ENCODE data around the gene SCD. TPM values are rescaled to one million over a fixed set of nuclear protein-coding genes. Genes with fewer than 3 reads are reported as not detected.

Gene SCD
- total and polyA plus RNA-seq, 2 of the 13 experiments (the other 11 are each of a cell fraction or from before 2014, with no cell fraction given), result 492 to 512 TPM

DNA sequence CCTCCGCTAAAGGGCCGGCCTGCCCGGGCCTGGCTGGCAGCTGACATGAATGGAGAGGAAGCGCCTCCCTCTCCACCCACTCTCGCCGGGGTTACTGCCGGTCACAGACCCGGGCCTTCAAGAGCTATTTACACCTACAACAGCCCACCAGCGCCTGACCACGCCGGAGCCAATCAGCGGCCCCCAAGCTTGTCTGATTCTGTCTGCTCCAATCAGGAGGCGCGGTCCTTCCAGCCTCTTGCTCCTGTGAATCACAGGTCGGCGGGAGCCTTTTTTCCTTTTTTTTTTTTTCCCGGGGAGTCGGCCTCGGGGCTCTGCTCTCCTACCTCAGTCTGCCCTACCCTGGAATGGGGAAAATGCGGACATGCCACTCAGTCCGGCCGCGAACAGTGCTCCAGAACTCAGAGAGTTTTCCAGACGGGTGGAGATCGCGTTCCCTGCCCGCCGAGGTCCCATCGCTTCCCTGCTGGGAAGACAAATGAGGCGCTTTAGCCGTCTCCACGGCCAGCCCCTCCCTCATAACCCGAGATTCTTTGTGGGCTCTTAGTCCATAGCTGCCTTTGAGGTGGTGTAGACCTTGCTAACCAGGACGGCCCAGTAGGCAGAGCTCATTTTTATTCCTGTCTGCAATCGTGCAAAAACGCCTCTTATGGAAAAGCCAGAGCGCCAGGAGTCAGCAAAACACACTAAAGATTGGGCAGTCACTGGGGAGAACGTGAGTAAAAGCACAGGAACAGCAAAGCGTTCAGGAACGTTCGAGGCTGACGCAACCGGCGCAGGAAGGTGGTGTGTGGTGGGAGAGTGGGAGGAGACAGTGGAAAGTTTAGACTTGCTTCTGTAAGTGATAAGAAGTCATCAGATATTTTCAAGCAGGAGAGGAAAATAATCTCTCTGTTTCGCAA is 26.5 kb downstream of the SCD start (continued):
- TF ChIP-seq, protein P1, sequence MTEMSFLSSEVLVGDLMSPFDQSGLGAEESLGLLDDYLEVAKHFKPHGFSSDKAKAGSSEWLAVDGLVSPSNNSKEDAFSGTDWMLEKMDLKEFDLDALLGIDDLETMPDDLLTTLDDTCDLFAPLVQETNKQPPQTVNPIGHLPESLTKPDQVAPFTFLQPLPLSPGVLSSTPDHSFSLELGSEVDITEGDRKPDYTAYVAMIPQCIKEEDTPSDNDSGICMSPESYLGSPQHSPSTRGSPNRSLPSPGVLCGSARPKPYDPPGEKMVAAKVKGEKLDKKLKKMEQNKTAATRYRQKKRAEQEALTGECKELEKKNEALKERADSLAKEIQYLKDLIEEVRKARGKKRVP (CRISPR knock-in tag; IDR thresholded peaks at IDR 0.05), result peak; percentile 68 to 99; a peak in 3 of 4 replicates
- TF ChIP-seq, protein P2, sequence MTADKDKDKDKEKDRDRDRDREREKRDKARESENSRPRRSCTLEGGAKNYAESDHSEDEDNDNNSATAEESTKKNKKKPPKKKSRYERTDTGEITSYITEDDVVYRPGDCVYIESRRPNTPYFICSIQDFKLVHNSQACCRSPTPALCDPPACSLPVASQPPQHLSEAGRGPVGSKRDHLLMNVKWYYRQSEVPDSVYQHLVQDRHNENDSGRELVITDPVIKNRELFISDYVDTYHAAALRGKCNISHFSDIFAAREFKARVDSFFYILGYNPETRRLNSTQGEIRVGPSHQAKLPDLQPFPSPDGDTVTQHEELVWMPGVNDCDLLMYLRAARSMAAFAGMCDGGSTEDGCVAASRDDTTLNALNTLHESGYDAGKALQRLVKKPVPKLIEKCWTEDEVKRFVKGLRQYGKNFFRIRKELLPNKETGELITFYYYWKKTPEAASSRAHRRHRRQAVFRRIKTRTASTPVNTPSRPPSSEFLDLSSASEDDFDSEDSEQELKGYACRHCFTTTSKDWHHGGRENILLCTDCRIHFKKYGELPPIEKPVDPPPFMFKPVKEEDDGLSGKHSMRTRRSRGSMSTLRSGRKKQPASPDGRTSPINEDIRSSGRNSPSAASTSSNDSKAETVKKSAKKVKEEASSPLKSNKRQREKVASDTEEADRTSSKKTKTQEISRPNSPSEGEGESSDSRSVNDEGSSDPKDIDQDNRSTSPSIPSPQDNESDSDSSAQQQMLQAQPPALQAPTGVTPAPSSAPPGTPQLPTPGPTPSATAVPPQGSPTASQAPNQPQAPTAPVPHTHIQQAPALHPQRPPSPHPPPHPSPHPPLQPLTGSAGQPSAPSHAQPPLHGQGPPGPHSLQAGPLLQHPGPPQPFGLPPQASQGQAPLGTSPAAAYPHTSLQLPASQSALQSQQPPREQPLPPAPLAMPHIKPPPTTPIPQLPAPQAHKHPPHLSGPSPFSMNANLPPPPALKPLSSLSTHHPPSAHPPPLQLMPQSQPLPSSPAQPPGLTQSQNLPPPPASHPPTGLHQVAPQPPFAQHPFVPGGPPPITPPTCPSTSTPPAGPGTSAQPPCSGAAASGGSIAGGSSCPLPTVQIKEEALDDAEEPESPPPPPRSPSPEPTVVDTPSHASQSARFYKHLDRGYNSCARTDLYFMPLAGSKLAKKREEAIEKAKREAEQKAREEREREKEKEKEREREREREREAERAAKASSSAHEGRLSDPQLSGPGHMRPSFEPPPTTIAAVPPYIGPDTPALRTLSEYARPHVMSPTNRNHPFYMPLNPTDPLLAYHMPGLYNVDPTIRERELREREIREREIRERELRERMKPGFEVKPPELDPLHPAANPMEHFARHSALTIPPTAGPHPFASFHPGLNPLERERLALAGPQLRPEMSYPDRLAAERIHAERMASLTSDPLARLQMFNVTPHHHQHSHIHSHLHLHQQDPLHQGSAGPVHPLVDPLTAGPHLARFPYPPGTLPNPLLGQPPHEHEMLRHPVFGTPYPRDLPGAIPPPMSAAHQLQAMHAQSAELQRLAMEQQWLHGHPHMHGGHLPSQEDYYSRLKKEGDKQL (CRISPR knock-in tag; IDR thresholded peaks at IDR 0.05; ENCODE audit: low read depth), result peak; percentile 30; the same call in 1 of the 2 replicates
- TF ChIP-seq SNRNP70 (IDR thresholded peaks at IDR 0.05; ENCODE audit: low read depth, low read length) (no peak), ZNF572 (CRISPR knock-in tag; IDR thresholded peaks at IDR 0.05) (no peak), HES4 (CRISPR knock-in tag; IDR thresholded peaks at IDR 0.05; ENCODE audit: borderline replicate concordance) (0 out of 2 replicates have a peak, but pooled peaks have one; percentile 70), POLR2AphosphoS2 (IDR thresholded peaks at IDR 0.05; ENCODE audit: low read depth, low read length) (no peak), ARHGAP35 (CRISPR knock-in tag; IDR thresholded peaks at IDR 0.05; ENCODE audit: borderline replicate concordance) (peak; percentile 29; the same call in 1 of the 2 replicates), JDP2 (CRISPR knock-in tag; IDR thresholded peaks at IDR 0.05; ENCODE audit: borderline replicate concordance) (no peak), FOSL1 (CRISPR knock-in tag; IDR thresholded peaks at IDR 0.05; ENCODE audit: borderline replicate concordance) (0 out of 2 replicates have a peak, but pooled peaks have one; percentile 35), ZNF232 (CRISPR knock-in tag; IDR thresholded peaks at IDR 0.05; ENCODE audit: borderline replicate concordance) (peak; percentile 46; the same call in 1 of the 2 replicates), DMAP1 (CRISPR knock-in tag; IDR thresholded peaks at IDR 0.05) (peak; percentile 84), ZNF768 (CRISPR knock-in tag; IDR thresholded peaks at IDR 0.05) (0 out of 2 replicates have a peak, but pooled peaks have one; percentile 24)
- TF ChIP-seq, protein P3, sequence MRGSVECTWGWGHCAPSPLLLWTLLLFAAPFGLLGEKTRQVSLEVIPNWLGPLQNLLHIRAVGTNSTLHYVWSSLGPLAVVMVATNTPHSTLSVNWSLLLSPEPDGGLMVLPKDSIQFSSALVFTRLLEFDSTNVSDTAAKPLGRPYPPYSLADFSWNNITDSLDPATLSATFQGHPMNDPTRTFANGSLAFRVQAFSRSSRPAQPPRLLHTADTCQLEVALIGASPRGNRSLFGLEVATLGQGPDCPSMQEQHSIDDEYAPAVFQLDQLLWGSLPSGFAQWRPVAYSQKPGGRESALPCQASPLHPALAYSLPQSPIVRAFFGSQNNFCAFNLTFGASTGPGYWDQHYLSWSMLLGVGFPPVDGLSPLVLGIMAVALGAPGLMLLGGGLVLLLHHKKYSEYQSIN (CRISPR knock-in tag; IDR thresholded peaks at IDR 0.05; ENCODE audit: borderline replicate concordance), result no peak
- TF ChIP-seq, protein P4, sequence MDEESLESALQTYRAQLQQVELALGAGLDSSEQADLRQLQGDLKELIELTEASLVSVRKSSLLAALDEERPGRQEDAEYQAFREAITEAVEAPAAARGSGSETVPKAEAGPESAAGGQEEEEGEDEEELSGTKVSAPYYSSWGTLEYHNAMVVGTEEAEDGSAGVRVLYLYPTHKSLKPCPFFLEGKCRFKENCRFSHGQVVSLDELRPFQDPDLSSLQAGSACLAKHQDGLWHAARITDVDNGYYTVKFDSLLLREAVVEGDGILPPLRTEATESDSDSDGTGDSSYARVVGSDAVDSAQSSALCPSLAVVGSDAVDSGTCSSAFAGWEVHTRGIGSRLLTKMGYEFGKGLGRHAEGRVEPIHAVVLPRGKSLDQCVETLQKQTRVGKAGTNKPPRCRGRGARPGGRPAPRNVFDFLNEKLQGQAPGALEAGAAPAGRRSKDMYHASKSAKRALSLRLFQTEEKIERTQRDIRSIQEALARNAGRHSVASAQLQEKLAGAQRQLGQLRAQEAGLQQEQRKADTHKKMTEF (CRISPR knock-in tag; IDR thresholded peaks at IDR 0.05), result peak; percentile 29; the same call in 1 of the 2 replicates
- TF ChIP-seq, protein P5, sequence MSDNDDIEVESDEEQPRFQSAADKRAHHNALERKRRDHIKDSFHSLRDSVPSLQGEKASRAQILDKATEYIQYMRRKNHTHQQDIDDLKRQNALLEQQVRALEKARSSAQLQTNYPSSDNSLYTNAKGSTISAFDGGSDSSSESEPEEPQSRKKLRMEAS (IDR thresholded peaks at IDR 0.05), result peak; percentile 77
